ENCODE results near the gene AMDHD2.

The AMDHD2 gene

DNA sequence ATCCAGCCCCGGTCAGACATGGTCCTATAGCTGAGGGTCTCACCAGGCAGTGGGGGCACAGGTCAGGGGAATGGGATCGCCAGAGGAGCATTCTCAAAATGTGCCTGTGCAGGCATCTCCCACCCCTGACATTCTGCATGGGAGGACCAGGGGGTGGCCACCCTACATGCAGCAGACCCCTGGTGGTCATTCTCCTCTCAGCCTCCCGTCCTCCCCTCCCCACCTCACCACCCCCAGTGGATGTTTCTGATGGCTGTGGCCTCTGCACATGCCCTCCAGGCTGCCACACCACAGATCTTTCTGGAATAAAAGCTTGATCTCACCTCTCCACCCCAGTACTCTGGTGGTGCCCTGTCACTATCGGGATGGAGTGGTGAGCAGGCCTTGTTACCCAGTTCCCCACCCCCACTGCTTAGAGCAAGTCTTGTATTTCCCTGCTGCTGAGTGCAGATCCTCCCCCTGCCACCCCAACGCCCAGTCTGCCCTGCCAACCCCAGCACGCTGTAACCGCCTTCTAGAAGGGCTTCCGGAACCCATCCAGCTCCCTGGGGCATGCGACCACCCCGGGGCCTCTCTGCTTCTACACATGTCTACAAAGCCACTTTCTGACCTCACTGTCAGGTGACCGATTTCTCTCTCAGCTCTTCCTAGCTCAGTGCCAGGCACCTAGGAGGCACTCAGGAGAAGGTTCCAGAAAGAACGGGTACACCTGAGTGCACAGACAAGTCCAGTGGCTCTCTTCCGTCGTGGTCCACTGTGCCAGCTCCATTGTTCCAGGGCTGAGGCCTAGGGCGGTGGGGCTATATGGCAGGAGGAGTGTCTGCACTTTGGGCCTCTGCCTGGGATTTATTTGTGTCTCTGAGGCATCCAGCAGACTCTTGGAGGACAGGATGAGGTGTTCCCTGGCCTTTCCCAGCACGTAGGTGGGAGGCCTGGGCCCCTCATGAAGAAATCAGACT is 36.0 kb upstream of the AMDHD2 start:
- no peak for DNase-seq

DNA sequence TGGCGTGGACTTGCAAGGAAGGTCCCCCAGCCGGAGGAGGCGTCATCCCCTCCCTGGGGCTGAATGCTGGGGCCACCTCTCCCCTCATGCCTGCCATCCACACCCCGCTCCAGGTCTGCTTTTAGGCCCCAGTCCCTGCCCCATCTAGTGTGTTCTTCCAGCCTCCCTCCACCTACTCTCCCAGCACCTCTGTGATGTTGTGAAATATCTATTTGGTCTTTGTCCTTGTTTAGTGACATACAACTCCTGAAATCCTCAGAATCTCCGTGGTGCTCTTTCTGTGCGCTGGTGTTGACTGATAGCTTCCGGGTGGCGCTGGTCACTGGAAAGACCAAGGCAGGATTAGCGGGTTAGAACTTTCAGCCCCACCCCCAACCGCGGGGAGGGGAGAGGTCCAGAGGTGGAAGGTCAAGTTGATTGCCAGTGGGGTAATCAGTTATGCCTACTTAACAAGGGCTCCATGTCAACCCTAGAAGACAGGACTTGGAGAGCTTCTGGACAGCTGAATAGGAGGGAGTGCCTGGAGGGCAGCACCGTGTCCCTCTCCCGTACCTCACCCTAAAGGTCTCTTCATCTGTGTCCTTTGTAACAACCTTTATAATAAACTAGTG is 35.2 kb upstream of the AMDHD2 start:
- DNase-seq, result no peak

GRCh38 chr16:2485811-2486507 is 34.2 kb upstream of the AMDHD2 start:
- no peak for DNase-seq

GRCh38 chr16:2486645-2487516 is 33.3 kb upstream of the AMDHD2 start:
- DNase-seq, result no peak

GRCh38 chr16:2487517-2487842 is 32.7 kb upstream of the AMDHD2 start:
- no peak for DNase-seq

- no peak for DNase-seq
These were observed 32.2 kb upstream of the AMDHD2 start for GRCh38 chr16:2487903-2488531.

- no peak for DNase-seq
These were observed 30.6 kb upstream of the AMDHD2 start for GRCh38 chr16:2489581-2489980.

DNA sequence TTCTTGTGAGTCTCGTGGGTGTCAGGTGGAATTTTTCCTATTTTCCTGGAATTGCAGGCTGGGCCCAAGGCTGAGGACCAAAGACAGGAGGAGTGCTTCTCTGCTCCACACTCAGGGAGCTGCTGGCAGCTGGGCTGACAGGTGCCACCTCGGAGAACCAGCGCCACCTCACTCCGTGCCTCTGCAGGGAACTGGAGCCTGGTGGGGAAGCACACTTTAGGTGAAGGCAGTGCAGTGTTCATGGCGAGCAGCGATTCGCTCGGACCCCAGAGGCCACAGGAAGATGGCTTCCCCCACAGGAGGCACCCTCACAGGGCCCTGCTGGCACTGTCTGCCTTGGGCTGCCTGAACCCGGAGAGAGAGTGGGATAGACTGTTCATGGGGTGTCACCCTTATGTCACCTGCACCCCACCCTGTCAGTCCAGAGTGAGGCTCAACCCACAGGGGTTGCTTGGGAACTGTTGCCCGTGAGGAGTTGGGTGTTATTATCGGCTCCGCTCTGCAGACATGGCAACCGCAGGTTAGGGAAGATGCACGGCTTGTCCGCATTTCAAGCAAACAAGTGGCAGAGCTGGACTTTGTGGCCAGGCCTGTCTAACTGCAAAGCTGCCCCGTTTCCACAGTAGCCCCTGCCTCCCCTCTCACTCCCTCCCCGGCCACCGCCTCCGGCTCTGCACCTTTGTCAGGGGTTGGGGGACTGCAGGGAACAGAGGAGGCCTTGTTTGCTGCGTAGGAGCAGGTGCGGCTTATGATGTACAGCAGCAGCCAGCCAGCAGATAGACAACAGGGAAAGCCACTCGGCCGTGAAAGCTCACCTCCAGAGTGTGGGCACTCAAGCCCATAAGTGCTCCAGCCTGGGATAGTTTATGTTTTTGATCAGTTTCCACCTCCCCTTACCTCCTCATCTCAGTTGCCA is 29.7 kb upstream of the AMDHD2 start:
- DNase-seq, result no peak

DNA sequence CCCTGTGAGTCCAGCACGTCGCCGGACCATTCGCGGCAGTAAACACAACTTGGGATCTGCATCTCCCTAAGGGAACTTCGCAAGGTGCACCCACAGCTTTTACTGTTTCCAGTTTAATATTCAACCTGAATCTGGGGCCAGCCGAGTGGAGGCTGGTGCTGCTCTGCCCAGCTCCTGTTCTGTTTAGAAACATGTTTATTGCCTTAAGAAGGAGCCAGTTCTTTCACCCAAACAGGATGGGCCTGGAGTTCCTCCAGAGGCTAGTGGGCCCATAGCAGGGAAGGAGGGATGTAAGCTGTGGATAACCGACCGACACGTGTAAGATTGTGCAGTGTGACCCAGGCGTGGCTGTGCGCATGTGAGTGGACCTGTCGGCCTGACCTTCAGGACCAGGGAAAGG is 27.9 kb upstream of the AMDHD2 start:
- DNase-seq, result no peak

DNA sequence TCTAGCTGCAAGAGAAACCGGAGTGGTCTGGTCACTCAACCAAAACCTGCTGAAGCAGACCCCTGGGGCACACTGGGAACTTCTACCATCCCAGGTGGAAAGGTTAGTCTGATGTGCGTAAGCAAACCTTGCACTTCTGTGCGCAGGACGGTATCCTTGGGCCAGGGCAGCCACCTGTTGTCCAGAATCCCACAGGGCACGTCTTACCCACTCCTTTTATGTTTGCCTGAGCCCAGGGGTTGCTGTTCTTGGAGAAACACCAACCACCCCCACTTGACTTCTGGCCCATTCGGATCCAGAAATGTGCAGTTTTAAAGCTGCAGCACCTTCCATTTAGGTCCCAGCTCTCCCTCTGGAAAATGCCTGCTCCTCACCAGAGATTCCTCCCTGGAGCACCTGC is 26.6 kb upstream of the AMDHD2 start:
- DNase-seq, result no peak

GRCh38 chr16:2494616-2495015 is 25.6 kb upstream of the AMDHD2 start:
- DNase-seq, result no peak

DNA sequence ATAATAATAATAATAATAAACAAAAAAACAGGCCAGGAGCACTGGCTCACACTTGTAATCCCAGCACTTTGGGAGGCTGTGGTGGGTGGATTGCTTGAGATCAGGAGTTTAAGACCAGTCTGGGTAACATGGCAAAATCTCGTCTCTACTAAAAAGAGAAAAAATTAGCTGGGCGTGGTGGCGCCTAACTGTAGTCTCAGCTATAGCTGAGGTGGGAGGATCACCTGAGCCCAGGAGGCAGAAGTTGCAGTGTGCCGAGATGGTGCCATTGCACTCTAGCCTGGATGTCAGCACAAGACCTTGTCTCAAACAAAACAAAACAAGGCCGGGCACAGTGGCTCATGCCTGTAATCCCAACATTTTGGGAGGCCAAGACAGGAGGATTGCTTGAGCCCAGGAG is 25.1 kb upstream of the AMDHD2 start:
- DNase-seq, result no peak

- no peak for DNase-seq
These were observed 23.7 kb upstream of the AMDHD2 start for GRCh38 chr16:2496223-2497115.

DNA sequence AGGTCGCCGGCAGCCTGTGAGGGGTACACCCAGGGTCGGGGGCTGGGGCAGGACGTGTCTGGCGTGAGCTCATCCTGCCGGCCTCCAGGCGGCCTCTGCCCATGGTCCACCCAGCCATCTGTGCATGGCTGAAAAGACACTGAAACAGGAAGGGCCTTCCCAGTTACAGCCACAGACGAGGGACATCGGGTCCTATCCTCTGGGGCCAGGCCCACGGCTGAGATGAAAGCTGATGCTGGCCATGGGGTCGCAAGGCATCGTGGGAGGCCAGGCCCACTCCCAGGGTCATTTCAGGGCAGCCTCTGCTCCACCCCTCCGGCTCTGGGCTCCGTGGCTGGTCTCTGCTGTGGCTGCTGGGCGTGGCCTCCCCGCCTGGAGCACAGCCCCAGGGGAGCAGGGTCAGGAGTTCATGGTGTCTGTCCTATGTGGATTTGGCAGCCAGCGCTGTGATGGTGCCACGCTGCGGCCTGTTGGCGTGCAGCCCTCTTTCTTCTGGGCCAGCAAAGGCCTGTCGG is 23.0 kb upstream of the AMDHD2 start:
- no peak for DNase-seq

- no peak for DNase-seq
These were observed 22.3 kb upstream of the AMDHD2 start for GRCh38 chr16:2497695-2498484.

GRCh38 chr16:2498531-2499253 is 21.5 kb upstream of the AMDHD2 start:
- DNase-seq, result no peak

DNA sequence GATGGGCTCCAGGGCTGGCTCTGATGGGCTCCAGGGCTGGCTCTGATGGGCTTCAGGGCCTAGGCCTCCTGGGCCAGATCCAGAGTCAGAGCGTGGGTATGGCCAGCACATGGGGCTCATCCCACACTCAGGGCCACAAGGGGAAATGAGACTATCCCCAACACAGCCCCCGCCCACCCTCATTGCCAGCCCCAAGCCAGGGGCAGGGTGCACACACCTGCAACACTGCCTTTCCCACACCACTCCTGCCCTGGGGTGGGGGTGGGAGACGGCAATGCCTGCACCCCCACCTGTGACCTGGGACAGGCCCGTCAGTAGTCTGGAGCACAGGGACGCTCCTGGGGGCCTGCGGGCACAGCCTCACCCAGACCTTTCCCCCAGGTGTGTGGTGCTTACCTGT is 20.7 kb upstream of the AMDHD2 start:
- DNase-seq, result no peak

- no peak for DNase-seq
These were observed 20.2 kb upstream of the AMDHD2 start for GRCh38 chr16:2499890-2500429.

All from SW 1271 (cell line).